Chondrocyte (in vitro differentiated cells): ENCODE data around the gene KRTAP20-1. TPM values are rescaled to one million over a fixed set of nuclear protein-coding genes. Genes with fewer than 3 reads are reported as not detected.

ENCODE experiments used
- DNase-seq: peaks from one replicate; pipeline ENCODE4 v3.0.0; 2021; ENCODE audit warnings: mixed read lengths, low spot score
- H3K27ac Mint-ChIP-seq: one replicate; pipeline ENCODE4 v1.8.0; 2021; ENCODE audit warnings: mild to moderate bottlenecking, moderate library complexity, mixed read lengths; ENCODE audit not compliant: unreplicated experiment
- H3K27me3 Mint-ChIP-seq: 2 replicates; pipeline ENCODE4 v1.8.0; 2021; ENCODE audit warnings: low read depth, mixed read lengths
- H3K36me3 Mint-ChIP-seq: 2 replicates; pipeline ENCODE4 v1.8.0; 2021; ENCODE audit warnings: low read depth, mixed read lengths
- H3K4me1 Mint-ChIP-seq: 2 replicates; pipeline ENCODE4 v1.8.0; 2021; ENCODE audit warnings: low read depth, mild to moderate bottlenecking, mixed read lengths
- H3K4me3 Mint-ChIP-seq: one replicate; pipeline ENCODE4 v1.8.0; 2021; ENCODE audit warnings: mild to moderate bottlenecking, moderate library complexity, mixed read lengths; ENCODE audit not compliant: unreplicated experiment
- H3K9me3 Mint-ChIP-seq: 2 replicates; pipeline ENCODE4 v1.8.0; 2021; ENCODE audit warnings: low read depth, mixed read lengths
- long read RNA-seq: library from polyadenylated mRNA; stranded (forward); transcript quantifications from one replicate; pipeline ENCODE4 v2.0.0, GENCODE V29; 2021
- total RNA-seq: library from RNA; stranded (reverse); gene quantifications from 3 replicates; pipeline ENCODE4 v1.2.1, GENCODE V29; 2021
- TF ChIP-seq, protein P1 (sequence below): fragments of 200-600 bp; sonication (generic); IDR thresholded peaks from 2 replicates; pipeline ENCODE4 v1.5.0; 2021; ENCODE audit warnings: antibody characterized with exemption, mild to moderate bottlenecking, moderate library complexity

KRTAP20-1 gene, protein sequence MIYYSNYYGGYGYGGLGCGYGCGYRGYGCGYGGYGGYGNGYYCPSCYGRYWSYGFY
- total RNA-seq = not detected in 3 replicates
- long read RNA-seq = 0 reads

DNA sequence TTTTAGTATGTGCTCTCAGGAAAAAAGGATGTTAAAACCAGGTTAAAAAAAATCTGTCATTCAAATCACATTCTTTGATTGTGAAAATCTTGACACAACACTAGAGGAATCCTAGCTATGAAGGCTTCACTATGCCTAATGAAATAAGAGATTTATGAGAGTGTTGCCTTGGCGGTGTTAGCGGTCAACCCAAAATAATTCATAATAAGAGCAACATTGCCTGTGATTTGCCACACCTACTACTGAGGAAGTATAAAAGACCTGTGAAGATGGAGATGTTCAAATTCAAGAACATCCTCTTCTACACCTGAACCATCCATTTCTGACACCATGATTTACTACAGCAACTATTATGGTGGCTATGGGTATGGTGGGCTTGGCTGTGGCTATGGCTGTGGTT is at the start of gene KRTAP20-1:
Gene KRTAP20-1, plus strand, starts transcription at position 301 of the 400 bp plus-strand sequence. Its CDS starts 30 bp downstream, at position 331.
- Mint-ChIP-seq H3K9me3 (peaks cover 12% of the 10 kb centered on the region), H3K27me3 (no peaks in the 10 kb centered on the region), H3K4me3 (no peak within 1 kb of the TSS), H3K36me3 (no peaks in the 10 kb centered on the region), H3K27ac (no peak within 1 kb of the TSS), H3K4me1 (peaks cover 3% of the 10 kb centered on the region)
- TF ChIP-seq, protein P1, sequence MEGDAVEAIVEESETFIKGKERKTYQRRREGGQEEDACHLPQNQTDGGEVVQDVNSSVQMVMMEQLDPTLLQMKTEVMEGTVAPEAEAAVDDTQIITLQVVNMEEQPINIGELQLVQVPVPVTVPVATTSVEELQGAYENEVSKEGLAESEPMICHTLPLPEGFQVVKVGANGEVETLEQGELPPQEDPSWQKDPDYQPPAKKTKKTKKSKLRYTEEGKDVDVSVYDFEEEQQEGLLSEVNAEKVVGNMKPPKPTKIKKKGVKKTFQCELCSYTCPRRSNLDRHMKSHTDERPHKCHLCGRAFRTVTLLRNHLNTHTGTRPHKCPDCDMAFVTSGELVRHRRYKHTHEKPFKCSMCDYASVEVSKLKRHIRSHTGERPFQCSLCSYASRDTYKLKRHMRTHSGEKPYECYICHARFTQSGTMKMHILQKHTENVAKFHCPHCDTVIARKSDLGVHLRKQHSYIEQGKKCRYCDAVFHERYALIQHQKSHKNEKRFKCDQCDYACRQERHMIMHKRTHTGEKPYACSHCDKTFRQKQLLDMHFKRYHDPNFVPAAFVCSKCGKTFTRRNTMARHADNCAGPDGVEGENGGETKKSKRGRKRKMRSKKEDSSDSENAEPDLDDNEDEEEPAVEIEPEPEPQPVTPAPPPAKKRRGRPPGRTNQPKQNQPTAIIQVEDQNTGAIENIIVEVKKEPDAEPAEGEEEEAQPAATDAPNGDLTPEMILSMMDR = no peak
- DNase-seq = no peak

DNA sequence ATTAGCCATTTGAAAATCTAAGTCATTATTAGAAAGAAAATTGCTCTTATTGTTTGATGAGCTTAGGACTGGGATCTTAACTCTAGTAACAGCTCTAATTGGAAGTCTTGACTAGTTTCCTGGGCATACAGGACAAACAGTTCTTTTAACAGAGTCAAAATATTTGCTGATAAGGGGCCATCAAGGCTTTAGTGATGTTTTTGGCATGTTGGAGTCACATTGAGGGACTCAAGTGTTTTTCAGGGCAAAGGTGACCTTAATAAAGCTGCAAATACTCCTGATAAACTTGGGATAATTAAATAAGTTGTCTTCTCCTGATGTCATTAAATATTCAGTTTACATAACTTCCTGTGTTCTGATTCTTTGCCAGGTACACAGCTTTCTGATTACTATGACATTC is 48.6 kb upstream of the KRTAP20-1 start:
- Mint-ChIP-seq H3K4me3 (no peak overlapping the region), H3K9me3 (peaks cover 9% of the 10 kb centered on the region), H3K27ac (no peak overlapping the region), H3K4me1 (no peaks in the 10 kb centered on the region), H3K36me3 (no peaks in the 10 kb centered on the region), H3K27me3 (no peaks in the 10 kb centered on the region)
- TF ChIP-seq, protein P1 = no peak
- DNase-seq = no peak

GRCh38 chr21:30577766-30578165 is 38.5 kb upstream of the KRTAP20-1 start:
- Mint-ChIP-seq H3K9me3 (peaks cover 6% of the 10 kb centered on the region), H3K27ac (no peak overlapping the region), H3K27me3 (no peaks in the 10 kb centered on the region), H3K4me1 (no peaks in the 10 kb centered on the region), H3K36me3 (no peaks in the 10 kb centered on the region), H3K4me3 (no peak overlapping the region)
- TF ChIP-seq, protein P1 = no peak
- DNase-seq = no peak

- TF ChIP-seq, protein P1 = no peak
- no peak overlapping the region for H3K27ac Mint-ChIP-seq
- DNase-seq = no peak
- H3K9me3 Mint-ChIP-seq = peaks cover 9% of the 10 kb centered on the region
- H3K4me3 Mint-ChIP-seq = no peak overlapping the region
- H3K27me3 Mint-ChIP-seq = no peaks in the 10 kb centered on the region
- no peaks in the 10 kb centered on the region for H3K36me3 Mint-ChIP-seq
- H3K4me1 Mint-ChIP-seq = no peaks in the 10 kb centered on the region
These were observed 36.9 kb upstream of the KRTAP20-1 start for GRCh38 chr21:30579346-30579745.

- TF ChIP-seq, protein P1 = no peak
- DNase-seq = no peak
- H3K4me1 Mint-ChIP-seq = no peaks in the 10 kb centered on the region
- no peak overlapping the region for H3K4me3 Mint-ChIP-seq
- H3K27me3 Mint-ChIP-seq = no peaks in the 10 kb centered on the region
- H3K9me3 Mint-ChIP-seq = peaks cover 17% of the 10 kb centered on the region
- no peaks in the 10 kb centered on the region for H3K36me3 Mint-ChIP-seq
- H3K27ac Mint-ChIP-seq = no peak overlapping the region
These were observed 36.1 kb upstream of the KRTAP20-1 start for GRCh38 chr21:30580132-30580531.
